IMR-90 (cell line): ENCODE measurements around the gene NEUROG1.

Experiments used
- BHLHE40 ChIP-seq: fragments of 150-350 bp; IDR thresholded peaks from 2 replicates; pipeline ENCODE4 v1.6.1; 2016; ENCODE audit warnings: mild to moderate bottlenecking, low read depth, low read length
- CEBPB ChIP-seq: IDR thresholded peaks from 2 replicates; pipeline ENCODE4 v1.6.1; 2012; ENCODE audit warnings: low read depth, low read length, improper control_type of control experiment
- CTCF ChIP-seq: conservative IDR thresholded peaks from 2 replicates; pipeline ENCODE4 v1.5.1; 2012; ENCODE audit warnings: mild to moderate bottlenecking, low read depth, low read length, improper control_type of control experiment
- MXI1 ChIP-seq: IDR thresholded peaks from 2 replicates; pipeline ENCODE4 v1.6.1; 2012; ENCODE audit warnings: low read depth, mild to moderate bottlenecking, low read length, moderate library complexity, borderline replicate concordance
- POLR2A ChIP-seq: IDR thresholded peaks from 2 replicates; pipeline ENCODE4 v1.6.1; 2012; ENCODE audit warnings: mild to moderate bottlenecking, low read depth, low read length
- RAD21 ChIP-seq: IDR thresholded peaks from 2 replicates; pipeline ENCODE4 v1.6.1; 2012; ENCODE audit warnings: low read length, improper control_type of control experiment
- SMC3 ChIP-seq: fragments of 150-350 bp; IDR thresholded peaks from 2 replicates; pipeline ENCODE4 v1.6.1; 2016; ENCODE audit warnings: low read depth, mild to moderate bottlenecking, antibody characterized with exemption, low read length, moderate library complexity

DNA sequence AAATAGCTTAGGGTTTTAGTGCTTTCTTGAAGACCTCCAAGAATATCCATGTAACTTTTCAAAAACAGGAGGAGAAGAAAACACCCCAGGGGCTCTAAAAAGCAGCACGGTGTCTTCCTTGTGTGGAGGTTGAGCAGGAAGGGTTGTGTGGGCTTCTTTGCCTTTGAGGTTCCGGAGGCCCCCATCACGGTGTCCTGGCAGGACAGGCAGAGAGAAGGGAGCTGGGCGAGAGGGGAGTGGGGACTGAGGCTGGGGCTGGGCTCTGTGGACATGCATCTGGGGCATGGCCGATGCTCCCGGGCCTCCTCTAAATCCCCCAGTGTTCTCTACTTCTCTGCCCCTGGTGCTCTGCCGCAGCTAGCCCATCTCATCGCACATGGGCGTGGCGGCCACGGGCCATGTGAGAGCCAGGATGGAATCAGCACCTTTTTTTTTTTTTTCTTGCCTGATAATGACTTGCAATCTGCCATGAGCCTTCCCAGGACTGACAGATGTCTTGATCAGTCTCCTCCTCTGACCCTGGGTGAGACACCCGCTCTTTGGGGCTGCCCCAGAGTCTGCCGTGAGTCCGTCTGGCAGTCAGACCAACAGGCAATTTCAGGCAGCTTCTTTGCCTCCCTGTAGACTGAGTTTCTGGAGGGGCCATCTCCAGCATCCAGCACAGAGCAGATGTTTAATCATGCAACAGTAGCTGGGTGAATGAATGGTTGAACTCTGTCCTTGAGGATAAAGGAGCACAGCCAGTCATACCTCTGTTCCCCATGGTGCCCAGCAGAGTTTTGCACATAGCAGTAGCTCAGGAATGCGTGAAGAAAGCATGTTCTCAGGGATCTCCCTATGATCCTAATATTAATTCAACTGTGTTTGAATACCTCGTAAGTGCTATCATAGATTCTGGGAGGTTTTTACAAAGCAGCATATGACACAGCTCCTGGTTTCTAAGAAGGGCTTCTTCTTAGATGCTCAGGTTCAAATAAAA is 30.9 kb upstream of the NEUROG1 start:
- no peak for TF ChIP-seq CTCF
- TF ChIP-seq CEBPB, result no peak
- TF ChIP-seq RAD21, result no peak
- TF ChIP-seq SMC3, result no peak
- TF ChIP-seq BHLHE40, result no peak
- no peak for TF ChIP-seq MXI1
- TF ChIP-seq POLR2A, result no peak
